Type B pancreatic cell (in vitro differentiated cells): ENCODE data around the gene SH3BGRL3. TPM values are rescaled to one million over a fixed set of nuclear protein-coding genes. Genes with fewer than 3 reads are reported as not detected.
"Not testable (repeated sequence)": the region's sequence is repeated elsewhere in the genome, so short reads cannot be mapped to it uniquely, and the experiment has no call there.

Experiments
- DNase-seq: peaks from one replicate; pipeline ENCODE4 v3.0.0; 2021; ENCODE audit warnings: mixed read lengths; ENCODE audit not compliant: unreplicated experiment; ENCODE audit errors: extremely low spot score
- H3K27ac Mint-ChIP-seq: 2 replicates; pipeline ENCODE4 v1.8.0; 2021; ENCODE audit warnings: mild to moderate bottlenecking, mixed read lengths
- H3K27me3 Mint-ChIP-seq: 2 replicates; pipeline ENCODE4 v1.8.0; 2021; ENCODE audit warnings: mixed read lengths
- H3K36me3 Mint-ChIP-seq: 2 replicates; pipeline ENCODE4 v1.8.0; 2021; ENCODE audit warnings: mixed read lengths
- H3K4me1 Mint-ChIP-seq: one replicate; pipeline ENCODE4 v1.8.0; 2021; ENCODE audit warnings: mixed read lengths; ENCODE audit not compliant: unreplicated experiment
- H3K4me3 Mint-ChIP-seq: 2 replicates; pipeline ENCODE4 v1.8.0; 2021; ENCODE audit warnings: mild to moderate bottlenecking, mixed read lengths
- H3K9me3 Mint-ChIP-seq: 2 replicates; pipeline ENCODE4 v1.8.0; 2021; ENCODE audit warnings: mixed read lengths
- long read RNA-seq: library from polyadenylated mRNA; unstranded; transcript quantifications from one replicate; pipeline ENCODE4 v2.0.0, GENCODE V29; 2020
- total RNA-seq: library from RNA; stranded (reverse); gene quantifications from 2 replicates; pipeline ENCODE4 v1.2.1, GENCODE V29; 2021; ENCODE audit warnings: low replicate concordance
- TF ChIP-seq, protein P1 (sequence below): fragments of 200-600 bp; sonication (generic); conservative IDR thresholded peaks from 2 replicates; pipeline ENCODE4 v1.5.0; 2021; ENCODE audit warnings: antibody characterized with exemption, mild to moderate bottlenecking

Gene SH3BGRL3
- 78.1 and 105 TPM in 2 replicates for total RNA-seq
- long read RNA-seq, partial matches to known transcripts, result 0 of 2 reads
- long read RNA-seq, other reads (novel, unspliced or antisense), result 0 of 2 reads

DNA sequence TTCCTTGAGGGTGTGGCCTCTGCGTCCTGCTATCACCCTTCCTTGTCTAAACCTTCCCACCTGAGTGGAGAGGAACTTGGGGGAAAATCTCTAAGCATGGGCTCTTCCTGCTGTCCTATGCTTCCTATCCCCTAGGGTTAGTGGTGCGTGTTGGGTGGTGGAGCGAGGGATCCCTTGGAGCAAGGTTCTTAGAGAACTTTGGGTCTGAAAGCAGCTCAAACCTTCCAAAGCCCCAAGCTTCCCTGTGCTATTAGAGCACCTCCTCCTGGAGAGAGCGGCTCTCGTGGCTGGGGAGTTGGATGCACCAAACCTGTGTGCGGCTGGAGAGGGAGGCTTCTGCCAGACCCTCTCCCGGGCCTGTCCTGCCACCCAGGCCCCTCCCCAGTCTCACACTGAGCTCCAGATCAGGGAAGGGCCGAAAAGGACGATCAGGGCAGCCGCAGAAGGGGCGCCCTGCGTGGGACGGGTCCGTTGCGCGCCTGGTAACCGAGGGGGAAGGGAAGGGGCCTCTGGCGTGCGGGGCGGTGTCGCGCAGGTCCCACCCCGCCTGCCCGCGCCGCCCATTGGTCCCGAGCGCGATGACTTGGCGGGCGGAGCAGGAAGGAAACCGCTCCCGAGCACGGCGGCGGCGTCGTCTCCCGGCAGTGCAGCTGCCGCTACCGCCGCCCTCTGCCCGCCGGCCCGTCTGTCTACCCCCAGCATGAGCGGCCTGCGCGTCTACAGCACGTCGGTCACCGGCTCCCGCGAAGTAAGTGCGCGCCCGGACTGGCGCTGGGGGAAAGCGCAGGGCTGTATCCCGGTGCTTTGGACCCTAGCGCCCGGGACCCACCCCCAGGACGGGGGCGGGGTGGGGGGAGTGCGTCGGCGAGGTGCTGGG is at the start of gene SH3BGRL3:
Gene SH3BGRL3 (plus strand): TSS at position 631 of the 877 bp plus-strand sequence. CDS start 70 bp downstream, at position 701.
- H3K27me3 Mint-ChIP-seq, result no peaks in the 10 kb centered on the region
- TF ChIP-seq, protein P1, sequence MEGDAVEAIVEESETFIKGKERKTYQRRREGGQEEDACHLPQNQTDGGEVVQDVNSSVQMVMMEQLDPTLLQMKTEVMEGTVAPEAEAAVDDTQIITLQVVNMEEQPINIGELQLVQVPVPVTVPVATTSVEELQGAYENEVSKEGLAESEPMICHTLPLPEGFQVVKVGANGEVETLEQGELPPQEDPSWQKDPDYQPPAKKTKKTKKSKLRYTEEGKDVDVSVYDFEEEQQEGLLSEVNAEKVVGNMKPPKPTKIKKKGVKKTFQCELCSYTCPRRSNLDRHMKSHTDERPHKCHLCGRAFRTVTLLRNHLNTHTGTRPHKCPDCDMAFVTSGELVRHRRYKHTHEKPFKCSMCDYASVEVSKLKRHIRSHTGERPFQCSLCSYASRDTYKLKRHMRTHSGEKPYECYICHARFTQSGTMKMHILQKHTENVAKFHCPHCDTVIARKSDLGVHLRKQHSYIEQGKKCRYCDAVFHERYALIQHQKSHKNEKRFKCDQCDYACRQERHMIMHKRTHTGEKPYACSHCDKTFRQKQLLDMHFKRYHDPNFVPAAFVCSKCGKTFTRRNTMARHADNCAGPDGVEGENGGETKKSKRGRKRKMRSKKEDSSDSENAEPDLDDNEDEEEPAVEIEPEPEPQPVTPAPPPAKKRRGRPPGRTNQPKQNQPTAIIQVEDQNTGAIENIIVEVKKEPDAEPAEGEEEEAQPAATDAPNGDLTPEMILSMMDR, result peak; percentile 54
- peak within 1 kb of the TSS; percentile 89 for H3K27ac Mint-ChIP-seq
- no peaks in the 10 kb centered on the region for H3K9me3 Mint-ChIP-seq
- H3K36me3 Mint-ChIP-seq, result peaks cover 17% of the 10 kb centered on the region
- DNase-seq, result peak; percentile 86
- peaks cover 48% of the 10 kb centered on the region for H3K4me1 Mint-ChIP-seq
- H3K4me3 Mint-ChIP-seq, result peak within 1 kb of the TSS; percentile 95

DNA sequence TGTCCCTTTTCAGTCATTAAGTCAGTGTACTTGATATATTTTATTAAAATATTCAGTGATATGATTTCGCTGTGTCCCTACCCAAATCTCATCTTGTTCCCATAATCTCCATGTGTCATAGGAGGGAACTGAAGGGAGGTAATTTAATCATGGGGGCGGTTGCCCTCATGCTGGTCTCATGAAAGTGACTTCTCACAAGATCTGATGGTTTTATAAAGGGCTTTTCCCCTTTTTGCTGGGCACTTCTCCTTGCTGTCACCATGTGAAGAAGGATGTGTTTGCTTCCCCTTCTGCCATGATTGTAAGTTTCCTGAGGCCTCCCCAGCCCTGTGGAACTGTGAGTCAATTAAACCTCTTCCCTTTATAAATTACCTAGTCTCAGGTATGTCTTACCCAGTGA is 49.2 kb upstream of the SH3BGRL3 start:
- not testable (repeated sequence) for H3K27ac Mint-ChIP-seq, H3K36me3 Mint-ChIP-seq, H3K4me3 Mint-ChIP-seq, H3K9me3 Mint-ChIP-seq, DNase-seq, H3K27me3 Mint-ChIP-seq
- H3K4me1 Mint-ChIP-seq, result peaks cover 17% of the 10 kb centered on the region

DNA sequence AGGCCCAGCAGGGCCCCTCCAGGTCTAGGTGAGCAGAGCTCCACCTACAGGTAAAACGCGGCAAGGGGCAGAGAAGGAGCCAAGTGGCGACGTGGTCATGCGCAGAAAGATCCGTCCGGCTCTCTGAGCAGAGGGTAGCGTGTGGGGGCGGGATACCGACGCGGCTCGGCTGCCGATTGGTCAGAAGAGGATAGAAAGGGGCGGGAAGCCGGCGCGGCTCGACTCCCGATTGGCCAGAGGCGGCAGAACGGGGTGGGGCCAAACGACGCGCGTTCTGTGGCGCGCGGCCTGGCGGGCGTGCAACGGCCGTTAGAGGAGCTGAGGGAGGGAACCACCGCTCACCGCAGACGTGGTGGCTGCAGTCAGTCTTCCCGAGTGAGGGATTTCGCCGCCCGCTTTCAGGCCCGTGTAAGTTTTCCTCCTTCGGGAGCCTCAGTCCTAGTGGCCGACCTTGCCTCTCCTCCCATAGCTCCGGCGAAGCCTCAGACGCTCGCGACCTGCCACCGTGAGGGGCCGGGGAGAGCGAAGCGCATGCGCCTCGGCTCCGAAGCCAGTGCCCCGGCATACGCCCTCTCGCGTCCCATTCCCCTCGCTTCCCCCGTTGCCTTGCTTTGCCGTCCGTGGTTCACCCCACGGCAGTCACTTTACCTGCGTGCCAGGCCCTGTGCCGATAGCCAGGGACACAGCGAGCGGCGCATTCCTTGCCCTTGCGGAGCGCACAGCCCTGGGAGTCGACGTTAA is 45.8 kb upstream of the SH3BGRL3 start, which contains the start of gene CEP85:
Gene CEP85 (plus strand): TSS at position 298 of the 741 bp plus-strand sequence. CDS start 5,584 bp downstream, outside the sequence.
- TF ChIP-seq, protein P1, result peak; percentile 82
- Mint-ChIP-seq H3K36me3 (peaks cover 5% of the 10 kb centered on the region), H3K9me3 (peaks cover 6% of the 10 kb centered on the region), H3K27ac (peak within 1 kb of the TSS; percentile 89), H3K4me3 (peak within 1 kb of the TSS; percentile 98), H3K27me3 (no peaks in the 10 kb centered on the region), H3K4me1 (peaks cover 34% of the 10 kb centered on the region)
- DNase-seq, result peak; percentile 99

DNA sequence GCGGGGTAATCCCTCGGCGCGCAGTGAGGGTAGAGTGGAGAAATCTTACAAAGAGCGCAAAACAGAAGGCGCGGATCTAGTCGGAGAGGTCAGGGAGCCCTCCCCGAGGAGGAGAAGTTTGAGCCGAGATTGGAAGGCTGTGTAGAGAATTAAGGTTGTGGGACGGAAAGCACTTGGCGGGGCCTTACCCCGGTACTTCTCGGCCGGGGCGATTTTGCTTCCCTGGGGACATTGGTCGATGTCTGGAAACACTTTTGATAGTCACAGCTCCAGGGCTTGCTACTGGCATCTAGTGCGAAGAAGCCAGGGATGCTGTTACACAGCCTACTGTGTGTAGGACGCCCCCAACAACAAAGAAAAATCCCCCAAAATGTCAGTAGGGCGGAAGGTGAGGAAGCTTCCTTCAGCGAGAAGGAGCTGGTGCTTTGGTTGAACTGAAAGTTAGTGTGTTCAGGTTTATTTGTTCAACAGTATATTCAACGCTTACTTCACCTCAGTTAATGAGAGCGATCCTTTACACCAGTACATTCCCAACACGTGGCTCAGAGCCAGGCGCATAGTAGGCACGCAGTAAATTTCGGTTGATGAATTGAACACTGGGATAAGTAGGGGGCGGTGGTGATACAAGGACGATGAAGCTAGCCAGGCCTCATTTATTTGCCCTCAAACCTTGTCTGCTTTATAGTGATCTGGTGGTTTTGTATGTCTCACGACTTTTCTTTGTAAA is 45.1 kb upstream of the SH3BGRL3 start:
- Mint-ChIP-seq H3K27ac (peak overlapping the region; percentile 89), H3K9me3 (peaks cover 6% of the 10 kb centered on the region), H3K27me3 (no peaks in the 10 kb centered on the region), H3K36me3 (peaks cover 8% of the 10 kb centered on the region), H3K4me1 (peaks cover 34% of the 10 kb centered on the region), H3K4me3 (peak overlapping the region; percentile 98)
- DNase-seq, result no peak
- TF ChIP-seq, protein P1, result no peak

DNA sequence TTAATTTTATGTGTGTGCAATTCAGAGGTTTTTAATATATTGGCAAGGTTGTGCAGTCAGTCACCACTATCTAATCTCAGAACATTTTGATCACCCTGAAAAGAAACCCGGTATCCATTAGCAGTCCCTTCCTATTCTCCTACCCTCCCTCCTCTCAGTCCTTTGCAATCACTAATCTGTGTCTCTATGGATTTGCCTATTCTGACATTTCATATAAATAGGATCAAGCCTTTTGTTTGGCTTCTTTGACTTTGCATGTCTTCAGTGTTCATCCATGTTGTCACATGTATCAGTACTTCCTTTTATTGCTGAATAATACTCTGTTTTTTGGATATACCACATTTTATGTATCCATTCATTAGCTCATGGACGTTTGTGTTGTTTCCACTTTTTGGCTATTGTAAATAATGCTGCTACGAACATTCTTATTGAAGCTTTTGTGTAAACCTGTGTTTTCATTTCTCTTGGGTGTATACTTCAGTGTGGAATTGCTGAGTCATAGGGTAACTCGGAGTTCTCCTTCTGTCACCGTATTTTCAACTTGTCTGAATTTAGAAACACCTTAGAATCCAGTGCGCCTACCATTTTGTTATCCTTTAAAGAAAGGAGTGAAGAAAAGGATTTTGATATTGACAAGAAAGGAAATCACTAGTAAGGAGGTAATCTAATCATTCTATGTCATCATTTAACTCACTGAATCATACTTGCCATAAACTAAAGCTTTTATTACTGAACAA is 42.5 kb upstream of the SH3BGRL3 start:
- H3K9me3 Mint-ChIP-seq, result peaks cover 6% of the 10 kb centered on the region

More for the DNA sequence above, 42.5 kb upstream of the SH3BGRL3 start:
- Mint-ChIP-seq H3K36me3 (peaks cover 14% of the 10 kb centered on the region), H3K27me3 (no peaks in the 10 kb centered on the region), H3K4me1 (peaks cover 34% of the 10 kb centered on the region), H3K27ac (peak overlapping the region; percentile 93), H3K4me3 (peak overlapping the region; percentile 71)
- TF ChIP-seq, protein P1, result no peak
- no peak for DNase-seq
